HuH-7 (cell line): ENCODE data around the gene OR2H1.

ENCODE experiments used
- DNase-seq: peaks from one replicate; pipeline ENCODE4 v3.0.0; 2011; ENCODE audit warnings: low spot score

OR2H1 gene

GRCh38 chr6:29510746-29511300 lies 53.9 kb downstream of the OR2H1 start:
- DNase-seq: no peak
